Measurements from ENCODE around the gene SPR. TPM values are rescaled to one million over a fixed set of nuclear protein-coding genes. Genes with fewer than 3 reads are reported as not detected.

SPR gene
- total and polyA plus RNA-seq, 9 of the 15 experiments (the other 6 are each of a cell fraction or from before 2014, with no cell fraction given) = 7.7 to 38.3 (median 26.3) TPM

DNA sequence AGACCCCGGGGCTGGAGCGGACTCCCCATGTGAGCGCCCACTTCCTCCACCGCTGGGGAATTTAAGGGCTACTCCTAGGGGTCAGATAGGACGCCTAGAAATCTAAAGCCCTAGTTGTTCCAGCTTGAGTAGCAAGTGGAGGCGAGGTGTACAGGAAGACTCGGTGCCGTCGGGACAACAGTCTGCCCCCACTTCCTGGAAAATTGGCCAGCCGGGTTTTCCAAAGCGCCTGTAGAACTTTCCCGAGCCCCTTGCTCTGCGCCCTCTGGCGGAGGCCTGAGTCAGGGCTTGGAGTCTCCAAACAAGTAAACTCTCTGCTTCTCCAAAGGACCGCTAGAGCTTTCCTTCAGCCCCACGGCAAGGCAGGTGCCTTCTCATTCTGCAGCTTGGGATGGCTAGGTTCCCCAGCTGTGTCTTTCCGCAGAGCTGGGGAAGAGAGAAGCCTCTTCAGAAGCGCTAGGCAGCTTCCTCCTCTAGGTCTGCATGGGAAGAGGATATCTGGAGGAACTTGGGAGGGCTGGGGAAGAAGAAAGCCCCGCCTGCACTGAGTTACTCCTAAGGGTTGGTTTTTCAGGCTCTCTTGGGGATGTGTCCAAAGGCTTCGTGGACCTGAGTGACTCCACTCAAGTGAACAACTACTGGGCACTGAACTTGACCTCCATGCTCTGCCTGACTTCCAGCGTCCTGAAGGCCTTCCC, 681 bp downstream of the SPR start (continued):
- TF ChIP-seq NR2F6 (CRISPR knock-in tag; IDR thresholded peaks at IDR 0.05) = no peak
- TF ChIP-seq IFI16 (CRISPR knock-in tag; IDR thresholded peaks at IDR 0.05) = no peak
- no peak for TF ChIP-seq ZNF263 (CRISPR knock-in tag; IDR thresholded peaks at IDR 0.05; ENCODE audit: borderline replicate concordance)
- TF ChIP-seq SREBF2 (CRISPR knock-in tag; IDR thresholded peaks at IDR 0.05) = no peak
- TF ChIP-seq ZNF589 (CRISPR knock-in tag; IDR thresholded peaks at IDR 0.05; ENCODE audit: low read depth) = no peak
- no peak for TF ChIP-seq GATA2 (CRISPR knock-in tag; IDR thresholded peaks at IDR 0.05)
- no peak for TF ChIP-seq MAFF (IDR thresholded peaks at IDR 0.05; ENCODE audit: low read length)
- TF ChIP-seq, protein P1, sequence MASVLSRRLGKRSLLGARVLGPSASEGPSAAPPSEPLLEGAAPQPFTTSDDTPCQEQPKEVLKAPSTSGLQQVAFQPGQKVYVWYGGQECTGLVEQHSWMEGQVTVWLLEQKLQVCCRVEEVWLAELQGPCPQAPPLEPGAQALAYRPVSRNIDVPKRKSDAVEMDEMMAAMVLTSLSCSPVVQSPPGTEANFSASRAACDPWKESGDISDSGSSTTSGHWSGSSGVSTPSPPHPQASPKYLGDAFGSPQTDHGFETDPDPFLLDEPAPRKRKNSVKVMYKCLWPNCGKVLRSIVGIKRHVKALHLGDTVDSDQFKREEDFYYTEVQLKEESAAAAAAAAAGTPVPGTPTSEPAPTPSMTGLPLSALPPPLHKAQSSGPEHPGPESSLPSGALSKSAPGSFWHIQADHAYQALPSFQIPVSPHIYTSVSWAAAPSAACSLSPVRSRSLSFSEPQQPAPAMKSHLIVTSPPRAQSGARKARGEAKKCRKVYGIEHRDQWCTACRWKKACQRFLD (CRISPR knock-in tag; IDR thresholded peaks at IDR 0.05) = no peak
- no peak for TF ChIP-seq HDAC8 (tag; IDR thresholded peaks at IDR 0.05)
- TF ChIP-seq RAD51 (IDR thresholded peaks at IDR 0.05; ENCODE audit: borderline replicate concordance, low read depth) = no peak
- TF ChIP-seq EGR1 (conservative IDR thresholded peaks at IDR 0.05) = no peak
- no peak for TF ChIP-seq ASH1L (IDR thresholded peaks at IDR 0.05; ENCODE audit: borderline replicate concordance, low read depth, partially characterized antibody)
- TF ChIP-seq, protein P2, sequence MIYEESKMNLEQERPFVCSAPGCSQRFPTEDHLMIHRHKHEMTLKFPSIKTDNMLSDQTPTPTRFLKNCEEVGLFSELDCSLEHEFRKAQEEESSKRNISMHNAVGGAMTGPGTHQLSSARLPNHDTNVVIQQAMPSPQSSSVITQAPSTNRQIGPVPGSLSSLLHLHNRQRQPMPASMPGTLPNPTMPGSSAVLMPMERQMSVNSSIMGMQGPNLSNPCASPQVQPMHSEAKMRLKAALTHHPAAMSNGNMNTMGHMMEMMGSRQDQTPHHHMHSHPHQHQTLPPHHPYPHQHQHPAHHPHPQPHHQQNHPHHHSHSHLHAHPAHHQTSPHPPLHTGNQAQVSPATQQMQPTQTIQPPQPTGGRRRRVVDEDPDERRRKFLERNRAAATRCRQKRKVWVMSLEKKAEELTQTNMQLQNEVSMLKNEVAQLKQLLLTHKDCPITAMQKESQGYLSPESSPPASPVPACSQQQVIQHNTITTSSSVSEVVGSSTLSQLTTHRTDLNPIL (CRISPR knock-in tag; IDR thresholded peaks at IDR 0.05) = no peak
- TF ChIP-seq RHOXF2B (CRISPR knock-in tag; conservative IDR thresholded peaks at IDR 0.05) = no peak
- no peak for TF ChIP-seq TCF15 (CRISPR knock-in tag; IDR thresholded peaks at IDR 0.05)
- no peak for TF ChIP-seq SMAD4 (CRISPR knock-in tag; conservative IDR thresholded peaks at IDR 0.05)
- no peak for TF ChIP-seq RBM22 (IDR thresholded peaks at IDR 0.05; ENCODE audit: low read depth, low read length, poor library complexity, severe bottlenecking)
- TF ChIP-seq PHB (CRISPR knock-in tag; IDR thresholded peaks at IDR 0.05) = no peak
- TF ChIP-seq POLR2G (IDR thresholded peaks at IDR 0.05; ENCODE audit: low read depth, low read length) = no peak
- TF ChIP-seq RBM39 (optimal IDR thresholded peaks at IDR 0.05; ENCODE audit: low read depth, low read length) = no peak
- no peak for TF ChIP-seq KLF1 (tag; IDR thresholded peaks at IDR 0.05)
- TF ChIP-seq, protein P3, sequence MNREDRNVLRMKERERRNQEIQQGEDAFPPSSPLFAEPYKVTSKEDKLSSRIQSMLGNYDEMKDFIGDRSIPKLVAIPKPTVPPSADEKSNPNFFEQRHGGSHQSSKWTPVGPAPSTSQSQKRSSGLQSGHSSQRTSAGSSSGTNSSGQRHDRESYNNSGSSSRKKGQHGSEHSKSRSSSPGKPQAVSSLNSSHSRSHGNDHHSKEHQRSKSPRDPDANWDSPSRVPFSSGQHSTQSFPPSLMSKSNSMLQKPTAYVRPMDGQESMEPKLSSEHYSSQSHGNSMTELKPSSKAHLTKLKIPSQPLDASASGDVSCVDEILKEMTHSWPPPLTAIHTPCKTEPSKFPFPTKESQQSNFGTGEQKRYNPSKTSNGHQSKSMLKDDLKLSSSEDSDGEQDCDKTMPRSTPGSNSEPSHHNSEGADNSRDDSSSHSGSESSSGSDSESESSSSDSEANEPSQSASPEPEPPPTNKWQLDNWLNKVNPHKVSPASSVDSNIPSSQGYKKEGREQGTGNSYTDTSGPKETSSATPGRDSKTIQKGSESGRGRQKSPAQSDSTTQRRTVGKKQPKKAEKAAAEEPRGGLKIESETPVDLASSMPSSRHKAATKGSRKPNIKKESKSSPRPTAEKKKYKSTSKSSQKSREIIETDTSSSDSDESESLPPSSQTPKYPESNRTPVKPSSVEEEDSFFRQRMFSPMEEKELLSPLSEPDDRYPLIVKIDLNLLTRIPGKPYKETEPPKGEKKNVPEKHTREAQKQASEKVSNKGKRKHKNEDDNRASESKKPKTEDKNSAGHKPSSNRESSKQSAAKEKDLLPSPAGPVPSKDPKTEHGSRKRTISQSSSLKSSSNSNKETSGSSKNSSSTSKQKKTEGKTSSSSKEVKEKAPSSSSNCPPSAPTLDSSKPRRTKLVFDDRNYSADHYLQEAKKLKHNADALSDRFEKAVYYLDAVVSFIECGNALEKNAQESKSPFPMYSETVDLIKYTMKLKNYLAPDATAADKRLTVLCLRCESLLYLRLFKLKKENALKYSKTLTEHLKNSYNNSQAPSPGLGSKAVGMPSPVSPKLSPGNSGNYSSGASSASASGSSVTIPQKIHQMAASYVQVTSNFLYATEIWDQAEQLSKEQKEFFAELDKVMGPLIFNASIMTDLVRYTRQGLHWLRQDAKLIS (CRISPR knock-in tag; IDR thresholded peaks at IDR 0.05) = no peak

All from K562 (cell line).